Measurements from ENCODE around the gene IL22RA2.

DNA sequence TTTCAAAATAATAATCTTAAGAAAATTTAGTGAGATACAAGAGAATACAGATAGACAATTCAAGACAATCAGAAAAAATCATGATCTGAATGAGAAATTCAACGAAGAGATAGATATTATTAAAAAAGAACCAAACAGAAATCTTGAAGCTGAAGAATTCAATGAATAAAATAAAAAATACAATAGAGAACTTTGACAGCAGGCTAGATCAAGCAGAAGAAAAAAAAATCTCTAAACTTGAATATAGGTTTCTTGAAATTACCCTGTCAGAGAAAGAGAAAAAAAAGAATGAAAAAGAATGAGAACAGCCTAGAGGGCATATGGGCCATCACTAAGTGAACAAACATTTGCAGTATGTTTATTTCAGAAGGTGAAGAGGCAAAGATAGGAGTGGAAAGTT, 39.0 kb downstream of the IL22RA2 start:
- TF ChIP-seq ZBTB11 (CRISPR knock-in tag; IDR thresholded peaks at IDR 0.05) (no peak), USF1 (CRISPR knock-in tag; IDR thresholded peaks at IDR 0.05) (no peak), RCOR1 (IDR thresholded peaks at IDR 0.05; ENCODE audit: borderline replicate concordance in 1 of 2, low read depth in 2 of 2, low read length in 2 of 2) (no peak), POLR2AphosphoS5 (IDR thresholded peaks at IDR 0.05; ENCODE audit: control insufficient read depth, insufficient read depth, low read depth, low read length) (no peak), TBL1XR1 (IDR thresholded peaks at IDR 0.05; ENCODE audit: low read length in 2 of 2) (no peak), NEUROD1 (IDR thresholded peaks at IDR 0.05; ENCODE audit: borderline replicate concordance, low read depth, low read length, partially characterized antibody) (no peak)

Data from K562 (cell line).